SK-N-SH (cell line): ENCODE data around the gene SLC5A1. TPM values are rescaled to one million over a fixed set of nuclear protein-coding genes. Genes with fewer than 3 reads are reported as not detected.
"Not testable (repeated sequence)": the region's sequence is repeated elsewhere in the genome, so short reads cannot be mapped to it uniquely, and the experiment has no call there.

Experiments used
- CTCF ChIA-PET: fragments of 300-600, 350-600 bp; formaldehyde crosslinking; extraction: SDS; loops from one replicate; lab custom pipeline; 2021; lab: Yijun Ruan, JAX
- POLR2A ChIA-PET: fragments of 350-600 bp; sonication (Branson Sonifier 250); formaldehyde crosslinking; extraction: SDS; loops from one replicate; lab custom pipeline; 2020; ENCODE audit warnings: antibody characterized with exemption, inconsistent platforms; lab: Yijun Ruan, JAX
- DNase-seq: peaks from one replicate; pipeline ENCODE4 v3.0.0; 2012
- H2AFZ ChIP-seq: fragments of 200-600 bp; sonication (generic); 2 replicates; pipeline ENCODE4 v1.8.1; 2016; ENCODE audit warnings: antibody characterized with exemption, mild to moderate bottlenecking, low read depth
- H3F3A ChIP-seq: fragments of 200-600 bp; sonication (generic); replicated peaks from 2 replicates; pipeline ENCODE3; 2016; ENCODE audit warnings: antibody characterized with exemption, mild to moderate bottlenecking; ENCODE audit not compliant: insufficient read depth
- H3K27ac ChIP-seq, 2 experiments: fragments of 200-500 bp in 1 of 2; fragments of 200-600 bp in 1 of 2; sonication (Bioruptor generic) in 1 of 2; sonication (generic), shearing (Covaris generic) in 1 of 2; 2 replicates each; pipeline versions ENCODE4 v1.5.1 to v1.6.1; 2014 to 2016; ENCODE audit warnings: low read depth in 2 of 2, inconsistent platforms in 1 of 2, low read length in 1 of 2, mild to moderate bottlenecking in 1 of 2, mixed read lengths in 1 of 2
- H3K27me3 ChIP-seq: fragments of 200-600 bp; sonication (generic), shearing (Covaris generic); 2 replicates; pipeline ENCODE4 v1.6.1; 2016; ENCODE audit warnings: mixed run types; ENCODE audit not compliant: insufficient read depth
- H3K36me3 ChIP-seq, 2 experiments: fragments of 200-500 bp in 1 of 2; fragments of 200-600 bp in 1 of 2; sonication (Bioruptor generic) in 1 of 2; sonication (generic) in 1 of 2; replicated peaks in 1 of 2; 2 replicates each; pipeline versions ENCODE3 to v1.5.1; 2014 to 2016; ENCODE audit warnings: low read length in 1 of 2, mild to moderate bottlenecking in 1 of 2; ENCODE audit not compliant: insufficient read depth in 2 of 2, control insufficient read depth in 1 of 2
- H3K4me1 ChIP-seq, 2 experiments: fragments of 200-500 bp in 1 of 2; fragments of 200-600 bp in 1 of 2; sonication (Bioruptor generic) in 1 of 2; sonication (generic), shearing (Covaris generic) in 1 of 2; 2 replicates each; pipeline versions ENCODE4 v1.5.1 to v1.6.1; 2014 to 2016; ENCODE audit warnings: low read depth in 1 of 2, low read length in 1 of 2, mixed run types in 1 of 2; ENCODE audit not compliant: insufficient read depth in 2 of 2, control insufficient read depth in 1 of 2
- H3K4me2 ChIP-seq: fragments of 200-600 bp; sonication (generic), shearing (Covaris generic); 2 replicates; pipeline ENCODE4 v1.6.1; 2017; ENCODE audit warnings: mixed run types
- H3K4me3 ChIP-seq, 2 experiments: fragments of 200-500 bp in 1 of 2; fragments of 200-600 bp in 1 of 2; sonication (Bioruptor generic) in 1 of 2; sonication (generic), shearing (Covaris generic) in 1 of 2; 2 replicates each; pipeline versions ENCODE4 v1.5.1 to v1.8.1; 2014 to 2016; ENCODE audit warnings: low read depth in 2 of 2, inconsistent platforms in 1 of 2, low read length in 1 of 2, mild to moderate bottlenecking in 1 of 2, mixed read lengths in 1 of 2, moderate library complexity in 1 of 2
- H3K79me2 ChIP-seq: fragments of 200-600 bp; sonication (generic); 2 replicates; pipeline ENCODE4 v1.8.1; 2017; ENCODE audit warnings: mild to moderate bottlenecking; ENCODE audit not compliant: insufficient read depth
- H3K9ac ChIP-seq: fragments of 200-600 bp; sonication (generic); 2 replicates; pipeline ENCODE4 v1.6.1; 2017; ENCODE audit warnings: mixed run types
- H3K9me2 ChIP-seq: fragments of 200-600 bp; sonication (generic); 2 replicates; pipeline ENCODE4 v1.6.1; 2017; ENCODE audit warnings: mixed run types
- H3K9me3 ChIP-seq: fragments of 200-600 bp; sonication (generic); 2 replicates; pipeline ENCODE4 v1.6.1; 2017; ENCODE audit warnings: mixed run types, mild to moderate bottlenecking, moderate library complexity
- H4K20me1 ChIP-seq: fragments of 200-600 bp; sonication (generic); 2 replicates; pipeline ENCODE4 v1.6.1; 2017; ENCODE audit warnings: mild to moderate bottlenecking, mixed run types; ENCODE audit not compliant: insufficient read depth
- WGBS: methylation state at CpG from one replicate; pipeline ENCODE4 v1.1.6; 2017; ENCODE audit warnings: low lambda C conversion rate; 5-methylcytosine and 5-hydroxymethylcytosine counted together
- polyA plus RNA-seq, 3 experiments: library from polyadenylated mRNA; depleted of rRNA; stranded (reverse); fragments of >200 nt; gene quantifications; 2 replicates each; pipeline ENCODE4 v1.2.3, GENCODE V29; 2012

The SLC5A1 gene
- polyA plus RNA-seq, 1 of the 3 experiments (the other 2 are of a cell fraction) = not detected

- H3K27ac ChIP-seq, H3F3A ChIP-seq, H3K9ac ChIP-seq, H3K9me3 ChIP-seq, H3K4me2 ChIP-seq, H3K9me2 ChIP-seq, H3K4me1 ChIP-seq, H3K36me3 ChIP-seq, H2AFZ ChIP-seq, DNase-seq, H3K79me2 ChIP-seq, H3K27me3 ChIP-seq, H4K20me1 ChIP-seq, H3K4me3 ChIP-seq, POLR2A ChIA-PET: not testable (repeated sequence)
- 80% methylated on average over 14 of the region's 14 CpGs for WGBS
- CTCF ChIA-PET = interaction anchor here (1.3 kb wide), 1 partner anchor 394 kb away, joined by 3 read pairs; no protein-coding TSS in a partner anchor
Measured at GRCh38 chr22:32134796-32135195, 91.7 kb downstream of the SLC5A1 start.

GRCh38 chr22:32135958-32136357 lies 92.9 kb downstream of the SLC5A1 start:
- H2AFZ ChIP-seq, H3F3A ChIP-seq, H3K9ac ChIP-seq, H3K4me1 ChIP-seq, H3K4me3 ChIP-seq, H3K4me2 ChIP-seq, H3K27me3 ChIP-seq, H3K79me2 ChIP-seq, H3K27ac ChIP-seq, DNase-seq, H3K36me3 ChIP-seq, H4K20me1 ChIP-seq, H3K9me2 ChIP-seq, POLR2A ChIA-PET, H3K9me3 ChIP-seq: not testable (repeated sequence)
- WGBS = 71% methylated on average over 3 of the region's 3 CpGs
- CTCF ChIA-PET = interaction anchor here (1.3 kb wide), 1 partner anchor 393 kb away, joined by 3 read pairs; no protein-coding TSS in a partner anchor

GRCh38 chr22:32136881-32137280 lies 93.8 kb downstream of the SLC5A1 start:
- H3K79me2 ChIP-seq, H3K4me3 ChIP-seq, POLR2A ChIA-PET, H3K9ac ChIP-seq, H2AFZ ChIP-seq, H3K4me2 ChIP-seq, H3K9me3 ChIP-seq, H3K9me2 ChIP-seq, H3K27me3 ChIP-seq, CTCF ChIA-PET, H4K20me1 ChIP-seq, H3K36me3 ChIP-seq, H3F3A ChIP-seq, H3K4me1 ChIP-seq, DNase-seq, H3K27ac ChIP-seq: not testable (repeated sequence)
- 56% methylated on average over 3 of the region's 4 CpGs for WGBS

GRCh38 chr22:32137731-32138324 lies 94.8 kb downstream of the SLC5A1 start:
- H3K79me2 ChIP-seq, H3K9me2 ChIP-seq, H3K27me3 ChIP-seq, DNase-seq, H3K4me3 ChIP-seq, H3K4me2 ChIP-seq, H3K4me1 ChIP-seq, H3K9ac ChIP-seq, POLR2A ChIA-PET, H4K20me1 ChIP-seq, H3F3A ChIP-seq, H3K36me3 ChIP-seq, H3K9me3 ChIP-seq, H3K27ac ChIP-seq, H2AFZ ChIP-seq: not testable (repeated sequence)
- WGBS = 65% methylated on average over 15 of the region's 16 CpGs
- CTCF ChIA-PET = interaction anchor here (0.6 kb wide), 1 partner anchor 72 kb away, joined by 3 read pairs; no protein-coding TSS in a partner anchor

- POLR2A ChIA-PET, H3F3A ChIP-seq, H3K27ac ChIP-seq, H3K9ac ChIP-seq, H4K20me1 ChIP-seq, H3K4me2 ChIP-seq, H3K9me3 ChIP-seq, H3K27me3 ChIP-seq, H3K4me3 ChIP-seq, H3K79me2 ChIP-seq, CTCF ChIA-PET, H3K4me1 ChIP-seq, DNase-seq, H3K9me2 ChIP-seq, H3K36me3 ChIP-seq, H2AFZ ChIP-seq: not testable (repeated sequence)
- WGBS = 62% methylated on average over 1 of the region's 1 CpG
Measured at GRCh38 chr22:32138576-32138975, 95.5 kb downstream of the SLC5A1 start.
